Lower leg skin (tissue), 3 donors: ENCODE results near the gene TRPM3.

Experiments used
- POLR2A ChIP-seq, 2 donors: fragments of 450-650 bp; IDR thresholded peaks; one replicate each; pipeline ENCODE4 v1.6.1; 2016 to 2017; ENCODE audit warnings: antibody characterized with exemption in 2 of 2, mild to moderate bottlenecking in 1 of 2, moderate library complexity in 1 of 2
- TF ChIP-seq, protein P1 (sequence below), 3 donors: fragments of 450-650 bp; IDR thresholded peaks; one replicate each; pipeline ENCODE4 v1.5.1; 2016; ENCODE audit warnings: antibody characterized with exemption in 3 of 3, mild to moderate bottlenecking in 3 of 3, moderate library complexity in 2 of 3

- TF ChIP-seq, protein P1, sequence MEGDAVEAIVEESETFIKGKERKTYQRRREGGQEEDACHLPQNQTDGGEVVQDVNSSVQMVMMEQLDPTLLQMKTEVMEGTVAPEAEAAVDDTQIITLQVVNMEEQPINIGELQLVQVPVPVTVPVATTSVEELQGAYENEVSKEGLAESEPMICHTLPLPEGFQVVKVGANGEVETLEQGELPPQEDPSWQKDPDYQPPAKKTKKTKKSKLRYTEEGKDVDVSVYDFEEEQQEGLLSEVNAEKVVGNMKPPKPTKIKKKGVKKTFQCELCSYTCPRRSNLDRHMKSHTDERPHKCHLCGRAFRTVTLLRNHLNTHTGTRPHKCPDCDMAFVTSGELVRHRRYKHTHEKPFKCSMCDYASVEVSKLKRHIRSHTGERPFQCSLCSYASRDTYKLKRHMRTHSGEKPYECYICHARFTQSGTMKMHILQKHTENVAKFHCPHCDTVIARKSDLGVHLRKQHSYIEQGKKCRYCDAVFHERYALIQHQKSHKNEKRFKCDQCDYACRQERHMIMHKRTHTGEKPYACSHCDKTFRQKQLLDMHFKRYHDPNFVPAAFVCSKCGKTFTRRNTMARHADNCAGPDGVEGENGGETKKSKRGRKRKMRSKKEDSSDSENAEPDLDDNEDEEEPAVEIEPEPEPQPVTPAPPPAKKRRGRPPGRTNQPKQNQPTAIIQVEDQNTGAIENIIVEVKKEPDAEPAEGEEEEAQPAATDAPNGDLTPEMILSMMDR (IDR thresholded peaks at IDR 0.05): no peak
- TF ChIP-seq POLR2A (IDR thresholded peaks at IDR 0.05): no peak
Observed at GRCh38 chr9:70902171-70902570, 219.2 kb downstream of the TRPM3 start.
